Osteocyte (in vitro differentiated cells): ENCODE data around the gene AIF1L. TPM values are rescaled to one million over a fixed set of nuclear protein-coding genes. Genes with fewer than 3 reads are reported as not detected.

Experiments used
- DNase-seq: peaks from one replicate; pipeline ENCODE4 v3.0.0; 2021; ENCODE audit warnings: mixed read lengths; ENCODE audit not compliant: unreplicated experiment; ENCODE audit errors: extremely low spot score
- H3K27ac Mint-ChIP-seq: one replicate; pipeline ENCODE4 v1.8.0; 2021; ENCODE audit warnings: mild to moderate bottlenecking, mixed read lengths; ENCODE audit not compliant: unreplicated experiment
- H3K27me3 Mint-ChIP-seq: one replicate; pipeline ENCODE4 v1.8.0; 2021; ENCODE audit warnings: mixed read lengths; ENCODE audit not compliant: unreplicated experiment
- H3K36me3 Mint-ChIP-seq: one replicate; pipeline ENCODE4 v1.8.0; 2021; ENCODE audit warnings: mixed read lengths; ENCODE audit not compliant: unreplicated experiment
- H3K4me1 Mint-ChIP-seq: one replicate; pipeline ENCODE4 v1.8.0; 2021; ENCODE audit warnings: mixed read lengths; ENCODE audit not compliant: unreplicated experiment
- H3K4me3 Mint-ChIP-seq: one replicate; pipeline ENCODE4 v1.8.0; 2021; ENCODE audit warnings: mild to moderate bottlenecking, moderate library complexity, mixed read lengths; ENCODE audit not compliant: unreplicated experiment
- H3K9me3 Mint-ChIP-seq: one replicate; pipeline ENCODE4 v1.8.0; 2021; ENCODE audit warnings: mixed read lengths; ENCODE audit not compliant: unreplicated experiment
- total RNA-seq: library from RNA; stranded (reverse); gene quantifications from 2 replicates; pipeline ENCODE4 v1.2.1, GENCODE V29; 2021
- TF ChIP-seq, protein P1 (sequence below): fragments of 200-600 bp; sonication (generic); IDR thresholded peaks from 2 replicates; pipeline ENCODE4 v1.5.0; 2021; ENCODE audit warnings: antibody characterized with exemption, mild to moderate bottlenecking, moderate library complexity

The AIF1L gene
- total RNA-seq, 1 donor from 2014 or later, result 26.3 TPM

DNA sequence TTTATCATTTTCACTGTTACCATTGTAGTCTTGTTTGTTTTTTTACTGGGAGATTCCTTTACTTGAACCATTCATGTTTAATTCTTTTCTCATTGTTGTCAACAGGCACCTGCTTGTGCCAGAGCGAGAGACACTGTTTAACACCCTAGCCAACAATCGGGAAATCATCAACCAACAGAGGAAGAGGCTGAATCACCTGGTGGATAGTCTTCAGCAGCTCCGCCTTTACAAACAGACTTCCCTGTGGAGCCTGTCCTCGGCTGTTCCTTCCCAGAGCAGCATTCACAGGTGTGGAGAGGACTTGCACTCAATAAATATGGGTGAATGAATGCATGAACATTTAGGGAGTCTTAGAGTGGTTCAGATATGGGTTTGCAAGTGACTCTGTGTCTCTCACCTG lies 66.6 kb downstream of the AIF1L start:
- no peaks in the 10 kb centered on the region for H3K9me3 Mint-ChIP-seq
- no peak for DNase-seq
- H3K36me3 Mint-ChIP-seq, result peaks cover 33% of the 10 kb centered on the region
- H3K27me3 Mint-ChIP-seq, result no peaks in the 10 kb centered on the region
- no peak overlapping the region for H3K27ac Mint-ChIP-seq
- H3K4me1 Mint-ChIP-seq, result peaks cover 2% of the 10 kb centered on the region
- TF ChIP-seq, protein P1, sequence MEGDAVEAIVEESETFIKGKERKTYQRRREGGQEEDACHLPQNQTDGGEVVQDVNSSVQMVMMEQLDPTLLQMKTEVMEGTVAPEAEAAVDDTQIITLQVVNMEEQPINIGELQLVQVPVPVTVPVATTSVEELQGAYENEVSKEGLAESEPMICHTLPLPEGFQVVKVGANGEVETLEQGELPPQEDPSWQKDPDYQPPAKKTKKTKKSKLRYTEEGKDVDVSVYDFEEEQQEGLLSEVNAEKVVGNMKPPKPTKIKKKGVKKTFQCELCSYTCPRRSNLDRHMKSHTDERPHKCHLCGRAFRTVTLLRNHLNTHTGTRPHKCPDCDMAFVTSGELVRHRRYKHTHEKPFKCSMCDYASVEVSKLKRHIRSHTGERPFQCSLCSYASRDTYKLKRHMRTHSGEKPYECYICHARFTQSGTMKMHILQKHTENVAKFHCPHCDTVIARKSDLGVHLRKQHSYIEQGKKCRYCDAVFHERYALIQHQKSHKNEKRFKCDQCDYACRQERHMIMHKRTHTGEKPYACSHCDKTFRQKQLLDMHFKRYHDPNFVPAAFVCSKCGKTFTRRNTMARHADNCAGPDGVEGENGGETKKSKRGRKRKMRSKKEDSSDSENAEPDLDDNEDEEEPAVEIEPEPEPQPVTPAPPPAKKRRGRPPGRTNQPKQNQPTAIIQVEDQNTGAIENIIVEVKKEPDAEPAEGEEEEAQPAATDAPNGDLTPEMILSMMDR, result no peak
- no peak overlapping the region for H3K4me3 Mint-ChIP-seq

DNA sequence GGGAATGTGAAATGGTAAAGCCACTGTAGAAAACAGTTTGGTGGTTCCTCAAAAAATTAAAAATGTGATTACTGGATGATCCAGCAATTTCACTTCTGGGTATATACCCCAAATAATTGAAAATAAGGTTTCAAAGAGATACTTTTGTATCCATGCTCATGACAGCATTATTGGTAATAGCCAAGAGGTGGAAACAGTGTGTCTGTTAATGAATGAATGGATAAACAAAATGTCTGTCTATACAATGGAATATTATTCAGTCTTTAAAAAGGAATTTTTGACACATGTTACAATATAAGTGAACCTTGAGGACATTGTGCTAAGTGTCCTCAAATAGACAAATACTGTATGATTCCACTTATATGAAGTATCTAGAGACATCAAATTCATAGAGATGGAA lies 69.2 kb downstream of the AIF1L start:
- TF ChIP-seq, protein P1, result no peak
- no peak for DNase-seq
- Mint-ChIP-seq H3K36me3 (peaks cover 31% of the 10 kb centered on the region), H3K27ac (no peak overlapping the region), H3K4me1 (no peaks in the 10 kb centered on the region), H3K9me3 (no peaks in the 10 kb centered on the region), H3K4me3 (no peak overlapping the region), H3K27me3 (no peaks in the 10 kb centered on the region)

DNA sequence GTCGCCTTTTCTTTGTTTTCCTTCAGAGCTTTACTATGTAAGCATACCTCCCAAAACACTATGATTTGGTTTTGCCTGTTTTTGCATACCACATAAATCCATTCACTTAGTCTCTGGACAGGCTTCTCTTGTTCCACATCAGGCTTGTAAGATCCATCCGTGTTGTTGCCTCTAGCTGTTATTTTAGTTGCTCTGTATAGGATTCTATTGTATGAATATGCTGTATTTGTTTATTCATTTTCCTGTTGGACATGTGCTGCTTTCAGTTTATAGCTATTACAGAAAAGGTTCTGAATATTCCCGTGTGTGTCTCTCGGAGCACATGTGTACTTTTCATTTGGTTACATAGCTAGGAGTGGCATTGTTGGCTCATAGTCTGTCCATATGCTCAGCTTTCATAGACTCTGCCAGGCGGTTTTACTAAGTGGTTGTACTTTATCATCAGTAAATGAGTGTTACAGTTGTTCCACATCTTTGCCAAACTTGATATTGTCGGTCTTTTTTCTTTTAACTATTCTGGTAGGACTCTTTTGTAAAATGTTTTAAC lies 70.9 kb downstream of the AIF1L start:
- Mint-ChIP-seq H3K27me3 (no peaks in the 10 kb centered on the region), H3K4me1 (no peaks in the 10 kb centered on the region), H3K36me3 (peaks cover 37% of the 10 kb centered on the region), H3K27ac (no peak overlapping the region), H3K4me3 (no peak overlapping the region), H3K9me3 (no peaks in the 10 kb centered on the region)
- DNase-seq, result no peak
- TF ChIP-seq, protein P1, result no peak

DNA sequence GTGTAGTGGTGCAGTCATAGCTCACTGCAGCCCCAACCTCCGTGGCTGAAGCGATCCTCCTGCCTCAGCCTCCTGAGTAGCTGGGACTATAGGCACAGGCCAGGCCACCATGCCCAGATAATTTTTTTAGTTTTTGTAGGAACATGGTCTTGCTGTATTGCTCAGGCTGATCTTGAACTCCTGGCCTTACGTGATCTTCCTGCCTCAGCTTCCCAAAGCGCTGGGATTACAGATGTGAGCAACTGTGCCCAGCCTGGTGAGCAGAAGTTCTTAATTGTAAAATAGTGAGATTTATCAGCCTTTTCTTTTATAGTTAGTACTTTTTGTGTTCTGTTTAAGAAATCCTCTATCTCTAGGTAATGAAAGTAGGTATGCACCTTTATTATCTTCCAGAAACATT lies 71.6 kb downstream of the AIF1L start:
- Mint-ChIP-seq H3K36me3 (peaks cover 37% of the 10 kb centered on the region), H3K27me3 (no peaks in the 10 kb centered on the region), H3K4me1 (no peaks in the 10 kb centered on the region), H3K9me3 (no peaks in the 10 kb centered on the region), H3K27ac (no peak overlapping the region), H3K4me3 (no peak overlapping the region)
- TF ChIP-seq, protein P1, result no peak
- DNase-seq, result no peak

DNA sequence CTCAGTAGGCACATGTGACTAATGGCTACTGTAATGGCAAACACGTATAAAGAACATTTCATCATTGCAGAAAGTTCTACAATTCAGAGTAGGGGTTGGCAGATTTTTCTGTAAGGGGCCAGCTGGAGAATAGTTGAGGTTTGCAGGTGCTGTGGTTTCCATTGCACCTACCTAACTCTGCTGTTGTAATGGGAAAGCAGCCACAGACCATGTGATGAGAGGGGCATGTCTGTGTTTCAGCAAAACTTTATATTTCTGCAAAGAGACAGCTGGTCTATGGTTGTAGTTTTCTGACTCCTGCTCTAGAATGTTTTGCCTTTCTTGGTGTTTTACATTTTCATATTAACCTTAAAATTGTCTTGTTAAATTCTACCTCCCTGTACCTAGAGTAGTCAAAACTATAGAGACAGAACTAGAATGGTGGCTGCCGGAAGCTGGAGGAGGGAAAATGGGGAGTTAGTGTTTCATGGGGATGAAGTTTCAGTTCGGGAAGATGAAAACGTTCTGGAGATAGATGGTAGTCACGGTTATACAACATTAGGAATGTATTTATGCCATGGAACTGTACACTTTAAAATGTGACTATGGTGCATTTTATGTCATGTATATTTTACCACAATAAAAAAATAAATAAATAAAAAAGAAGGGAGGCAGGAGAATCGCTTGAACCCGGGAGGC lies 73.4 kb downstream of the AIF1L start:
- Mint-ChIP-seq H3K4me3 (no peak overlapping the region), H3K36me3 (peaks cover 35% of the 10 kb centered on the region), H3K9me3 (no peaks in the 10 kb centered on the region), H3K27me3 (no peaks in the 10 kb centered on the region), H3K27ac (no peak overlapping the region), H3K4me1 (no peaks in the 10 kb centered on the region)
- DNase-seq, result no peak
- TF ChIP-seq, protein P1, result no peak

Other genes starting within 250 kb of the AIF1L start
- gene QRFP, start 199.7 kb upstream of the AIF1L start, total RNA-seq, result not detected in 2 replicates
- gene FIBCD1, start 157.3 kb upstream of the AIF1L start, total RNA-seq, result 17.5 and 18.2 TPM in 2 replicates
- gene LAMC3, start 87.4 kb upstream of the AIF1L start, total RNA-seq, result 0.68 and 1.0 TPM in 2 replicates
- gene NUP214, start 29.1 kb downstream of the AIF1L start, total RNA-seq, result 45.4 and 51.5 TPM in 2 replicates
- gene FAM78A, start 180.0 kb downstream of the AIF1L start, total RNA-seq, result 1.0 and 1.1 TPM in 2 replicates
- gene PLPP7, start 193.2 kb downstream of the AIF1L start, total RNA-seq, result 0.68 and 0.73 TPM in 2 replicates